IMR-90 (cell line): ENCODE measurements around the gene NEO1.
A peak's percentile ranks its signal among the peaks of the same experiment; 100 is the strongest.

Experiments
- BHLHE40 ChIP-seq: fragments of 150-350 bp; IDR thresholded peaks from 2 replicates; pipeline ENCODE4 v1.6.1; 2016; ENCODE audit warnings: mild to moderate bottlenecking, low read depth, low read length
- CEBPB ChIP-seq: IDR thresholded peaks from 2 replicates; pipeline ENCODE4 v1.6.1; 2012; ENCODE audit warnings: low read depth, low read length, improper control_type of control experiment
- CHD1 ChIP-seq: IDR thresholded peaks from 2 replicates; pipeline ENCODE4 v1.6.1; 2012; ENCODE audit warnings: low read depth, low read length, improper control_type of control experiment
- ELK1 ChIP-seq: fragments of 150-350 bp; IDR thresholded peaks from 2 replicates; pipeline ENCODE4 v1.6.1; 2016; ENCODE audit warnings: low read depth, mild to moderate bottlenecking, low read length, moderate library complexity, borderline replicate concordance
- MAFK ChIP-seq: IDR thresholded peaks from 2 replicates; pipeline ENCODE4 v1.6.1; 2012; ENCODE audit warnings: low read depth, low read length, improper control_type of control experiment
- MAZ ChIP-seq: IDR thresholded peaks from 2 replicates; pipeline ENCODE4 v1.6.1; 2012; ENCODE audit warnings: low read depth, mild to moderate bottlenecking, low read length, improper control_type of control experiment, moderate library complexity, borderline replicate concordance
- MXI1 ChIP-seq: IDR thresholded peaks from 2 replicates; pipeline ENCODE4 v1.6.1; 2012; ENCODE audit warnings: low read depth, mild to moderate bottlenecking, low read length, moderate library complexity, borderline replicate concordance
- NFE2L2 ChIP-seq: fragments of 150-350 bp; IDR thresholded peaks from 2 replicates; pipeline ENCODE4 v1.6.1; 2016; ENCODE audit warnings: low read depth, mild to moderate bottlenecking, low read length
- POLR2A ChIP-seq: IDR thresholded peaks from 2 replicates; pipeline ENCODE4 v1.6.1; 2012; ENCODE audit warnings: mild to moderate bottlenecking, low read depth, low read length
- RAD21 ChIP-seq: IDR thresholded peaks from 2 replicates; pipeline ENCODE4 v1.6.1; 2012; ENCODE audit warnings: low read length, improper control_type of control experiment
- RCOR1 ChIP-seq: IDR thresholded peaks from 2 replicates; pipeline ENCODE4 v1.6.1; 2012; ENCODE audit warnings: mild to moderate bottlenecking, low read length, improper control_type of control experiment; ENCODE audit not compliant: insufficient replicate concordance
- SMC3 ChIP-seq: fragments of 150-350 bp; IDR thresholded peaks from 2 replicates; pipeline ENCODE4 v1.6.1; 2016; ENCODE audit warnings: low read depth, mild to moderate bottlenecking, antibody characterized with exemption, low read length, moderate library complexity
- TF ChIP-seq, protein P1 (sequence below): conservative IDR thresholded peaks from 2 replicates; pipeline ENCODE4 v1.5.1; 2012; ENCODE audit warnings: mild to moderate bottlenecking, low read depth, low read length, improper control_type of control experiment
- TF ChIP-seq, protein P2 (sequence below): fragments of 150-350 bp; IDR thresholded peaks from 2 replicates; pipeline ENCODE4 v1.6.1; 2017; ENCODE audit warnings: mild to moderate bottlenecking, antibody characterized with exemption, low read length, low read depth

GRCh38 chr15:73087098-73087497, 34.8 kb downstream of the NEO1 start:
- TF ChIP-seq, protein P1, sequence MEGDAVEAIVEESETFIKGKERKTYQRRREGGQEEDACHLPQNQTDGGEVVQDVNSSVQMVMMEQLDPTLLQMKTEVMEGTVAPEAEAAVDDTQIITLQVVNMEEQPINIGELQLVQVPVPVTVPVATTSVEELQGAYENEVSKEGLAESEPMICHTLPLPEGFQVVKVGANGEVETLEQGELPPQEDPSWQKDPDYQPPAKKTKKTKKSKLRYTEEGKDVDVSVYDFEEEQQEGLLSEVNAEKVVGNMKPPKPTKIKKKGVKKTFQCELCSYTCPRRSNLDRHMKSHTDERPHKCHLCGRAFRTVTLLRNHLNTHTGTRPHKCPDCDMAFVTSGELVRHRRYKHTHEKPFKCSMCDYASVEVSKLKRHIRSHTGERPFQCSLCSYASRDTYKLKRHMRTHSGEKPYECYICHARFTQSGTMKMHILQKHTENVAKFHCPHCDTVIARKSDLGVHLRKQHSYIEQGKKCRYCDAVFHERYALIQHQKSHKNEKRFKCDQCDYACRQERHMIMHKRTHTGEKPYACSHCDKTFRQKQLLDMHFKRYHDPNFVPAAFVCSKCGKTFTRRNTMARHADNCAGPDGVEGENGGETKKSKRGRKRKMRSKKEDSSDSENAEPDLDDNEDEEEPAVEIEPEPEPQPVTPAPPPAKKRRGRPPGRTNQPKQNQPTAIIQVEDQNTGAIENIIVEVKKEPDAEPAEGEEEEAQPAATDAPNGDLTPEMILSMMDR: no peak
- TF ChIP-seq RAD21 (no peak), MXI1 (no peak), RCOR1 (no peak), BHLHE40 (no peak), CEBPB (peak; percentile 51), POLR2A (no peak), MAZ (no peak), MAFK (no peak), CHD1 (no peak), SMC3 (no peak), NFE2L2 (no peak), ELK1 (no peak)
- TF ChIP-seq, protein P2, sequence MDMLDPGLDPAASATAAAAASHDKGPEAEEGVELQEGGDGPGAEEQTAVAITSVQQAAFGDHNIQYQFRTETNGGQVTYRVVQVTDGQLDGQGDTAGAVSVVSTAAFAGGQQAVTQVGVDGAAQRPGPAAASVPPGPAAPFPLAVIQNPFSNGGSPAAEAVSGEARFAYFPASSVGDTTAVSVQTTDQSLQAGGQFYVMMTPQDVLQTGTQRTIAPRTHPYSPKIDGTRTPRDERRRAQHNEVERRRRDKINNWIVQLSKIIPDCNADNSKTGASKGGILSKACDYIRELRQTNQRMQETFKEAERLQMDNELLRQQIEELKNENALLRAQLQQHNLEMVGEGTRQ: no peak
